GM23338 (cell line): ENCODE data around the gene RAP1GAP. TPM values are rescaled to one million over a fixed set of nuclear protein-coding genes. Genes with fewer than 3 reads are reported as not detected.

Experiments used
- ATAC-seq: fragments of 200-7000 bp; cut with Tn5 transposase; 3 replicates; pipeline ENCODE4 v1.9.1; 2020
- DNase-seq: peaks from one replicate; pipeline ENCODE4 v3.0.0-alpha.2; 2015; ENCODE audit warnings: low spot score
- H2AFZ ChIP-seq: fragments of 200-600 bp; sonication (generic); 2 replicates; pipeline ENCODE4 v1.8.0; 2016; ENCODE audit warnings: antibody characterized with exemption, mild to moderate bottlenecking, moderate library complexity
- H3F3A ChIP-seq: fragments of 200-600 bp; sonication (generic); replicated peaks from 2 replicates; pipeline ENCODE4 v1.8.0; 2017; ENCODE audit warnings: antibody characterized with exemption, mixed run types, low read depth
- H3K27ac ChIP-seq: fragments of 200-600 bp; sonication (generic); 2 replicates; pipeline ENCODE4 v1.6.1; 2016; ENCODE audit warnings: low read depth
- H3K27me3 ChIP-seq: fragments of 200-600 bp; sonication (generic); 2 replicates; pipeline ENCODE4 v1.8.0; 2016; ENCODE audit warnings: mild to moderate bottlenecking, mixed run types, moderate library complexity; ENCODE audit not compliant: insufficient read depth
- H3K36me3 ChIP-seq: fragments of 200-600 bp; sonication (generic); 2 replicates; pipeline ENCODE4 v1.8.0; 2016; ENCODE audit warnings: mild to moderate bottlenecking; ENCODE audit not compliant: insufficient read depth
- H3K4me1 ChIP-seq: fragments of 200-600 bp; sonication (generic); 2 replicates; pipeline ENCODE4 v1.8.0; 2016; ENCODE audit warnings: mild to moderate bottlenecking, moderate library complexity; ENCODE audit not compliant: insufficient read depth
- H3K4me2 ChIP-seq: fragments of 200-600 bp; sonication (generic); 2 replicates; pipeline ENCODE4 v1.7.1; 2017; ENCODE audit warnings: mixed run types
- H3K4me3 ChIP-seq: fragments of 200-600 bp; sonication (generic); 2 replicates; pipeline ENCODE4 v1.6.1; 2016; ENCODE audit warnings: mixed run types
- H3K79me2 ChIP-seq: fragments of 200-600 bp; sonication (generic); replicated peaks from 2 replicates; pipeline ENCODE4 v1.8.0; 2017; ENCODE audit warnings: mild to moderate bottlenecking; ENCODE audit not compliant: insufficient read depth
- H3K9me2 ChIP-seq: fragments of 200-600 bp; sonication (generic); 2 replicates; pipeline ENCODE4 v1.8.0; 2017; ENCODE audit not compliant: insufficient read depth
- H4K20me1 ChIP-seq: fragments of 200-600 bp; sonication (generic); replicated peaks from 2 replicates; pipeline ENCODE4 v1.8.0; 2017; ENCODE audit warnings: mild to moderate bottlenecking; ENCODE audit not compliant: insufficient read depth
- H3K27ac Mint-ChIP-seq: 2 replicates; pipeline ENCODE4 v1.8.0; 2020; ENCODE audit warnings: inconsistent platforms, mild to moderate bottlenecking, moderate library complexity, mixed read lengths
- H3K27me3 Mint-ChIP-seq: 3 replicates; pipeline ENCODE4 v1.8.0; 2022; ENCODE audit warnings: low read depth, mild to moderate bottlenecking, moderate library complexity, mixed read lengths, inconsistent platforms; ENCODE audit not compliant: insufficient read depth, poor library complexity
- H3K36me3 Mint-ChIP-seq: 3 replicates; pipeline ENCODE4 v1.8.0; 2021; ENCODE audit warnings: low read depth, mild to moderate bottlenecking, inconsistent platforms, moderate library complexity, mixed read lengths
- H3K4me1 Mint-ChIP-seq: 3 replicates; pipeline ENCODE4 v1.8.0; 2020; ENCODE audit warnings: mild to moderate bottlenecking, inconsistent platforms, mixed read lengths
- H3K4me3 Mint-ChIP-seq: 3 replicates; pipeline ENCODE4 v1.8.0; 2021; ENCODE audit warnings: moderate library complexity, mild to moderate bottlenecking, inconsistent platforms, mixed read lengths
- H3K9me3 Mint-ChIP-seq: 3 replicates; pipeline ENCODE4 v1.8.0; 2020; ENCODE audit warnings: moderate library complexity, mild to moderate bottlenecking, inconsistent platforms, mixed read lengths
- CTCF ChIP-seq, 2 experiments: fragments of 200-600 bp in 1 of 2; sonication (generic) in 1 of 2; conservative IDR thresholded peaks; 2 replicates each; pipeline versions ENCODE4 v1.5.1 to v1.6.1; 2016 to 2017; ENCODE audit warnings: antibody characterized with exemption in 2 of 2, low read depth in 2 of 2, mild to moderate bottlenecking in 2 of 2, moderate library complexity in 1 of 2
- EZH2phosphoT487 ChIP-seq: fragments of 200-600 bp; sonication (generic); IDR thresholded peaks from one replicate; pipeline ENCODE4 v1.8.1; 2018; ENCODE audit warnings: antibody characterized with exemption; ENCODE audit not compliant: unreplicated experiment
- JUNB ChIP-seq: IDR thresholded peaks from one replicate; pipeline ENCODE4 v1.6.1; 2016; ENCODE audit warnings: antibody characterized with exemption; ENCODE audit not compliant: unreplicated experiment
- NANOG ChIP-seq: IDR thresholded peaks from 2 replicates; pipeline ENCODE4 v1.6.1; 2016; ENCODE audit warnings: antibody characterized with exemption, borderline replicate concordance
- POLR2AphosphoS5 ChIP-seq: IDR thresholded peaks from 2 replicates; pipeline ENCODE4 v1.6.1; 2016; ENCODE audit warnings: antibody characterized with exemption, low read depth
- STAT1 ChIP-seq: IDR thresholded peaks from one replicate; pipeline ENCODE4 v1.6.1; 2016; ENCODE audit warnings: antibody characterized with exemption; ENCODE audit not compliant: unreplicated experiment
- ZNF114 ChIP-seq: fragments of 250-450 bp; sonication (Bioruptor Pico); IDR thresholded peaks from 2 replicates; pipeline ENCODE4 v1.5.0; 2020; ENCODE audit warnings: mild to moderate bottlenecking, moderate library complexity
- ZNF331 ChIP-seq: fragments of 250-450 bp; sonication (Bioruptor Pico); IDR thresholded peaks from 2 replicates; pipeline ENCODE4 v1.5.0; 2020; ENCODE audit warnings: low read depth, mild to moderate bottlenecking, moderate library complexity
- polyA plus RNA-seq: library from polyadenylated mRNA; unstranded; fragments of >200 nt; fragmentation: Nextera tagmentation; extraction: Ambion mirVana; gene quantifications from 2 replicates; pipeline ENCODE4 v1.2.1, GENCODE V29; 2016
- total RNA-seq: library from RNA; depleted of rRNA; stranded (reverse); fragments of >200 nt; shearing (Covaris generic); gene quantifications from 2 replicates; pipeline ENCODE4 v1.2.3, GENCODE V29; 2014
- TF ChIP-seq, protein P1 (sequence below): IDR thresholded peaks from 2 replicates; pipeline ENCODE4 v1.6.1; 2016; ENCODE audit warnings: antibody characterized with exemption
- TF ChIP-seq, protein P2 (sequence below): IDR thresholded peaks from one replicate; pipeline ENCODE4 v1.6.1; 2018; ENCODE audit warnings: antibody characterized with exemption; ENCODE audit not compliant: unreplicated experiment

The RAP1GAP gene
- total and polyA plus RNA-seq, 2 experiments from 2014 or later, result 4.3 to 6.6 TPM

GRCh38 chr1:21603177-21604138 is 65.7 kb downstream of the RAP1GAP start:
- Histone ChIP-seq H3K36me3 (no peaks in the 10 kb centered on the region), H4K20me1 (no peaks in the 10 kb centered on the region), H3K79me2 (no peaks in the 10 kb centered on the region), H3F3A (no peaks in the 10 kb centered on the region), H3K4me3 (no peak overlapping the region), H2AFZ (no peak overlapping the region), H3K27me3 (no peaks in the 10 kb centered on the region), H3K9me2 (no peaks in the 10 kb centered on the region), H3K4me2 (no peak overlapping the region), H3K4me1 (no peaks in the 10 kb centered on the region; the same call in 1 of the 2 replicates), H3K27ac (no peak overlapping the region)
- Mint-ChIP-seq H3K27me3 (peaks cover 19% of the 10 kb centered on the region), H3K4me1 (peaks cover 19% of the 10 kb centered on the region), H3K4me3 (no peak overlapping the region), H3K27ac (0 out of 2 replicates have a peak overlapping the region, but pooled peaks have one; percentile 5), H3K9me3 (no peaks in the 10 kb centered on the region; the same call in 2 of the 3 replicates), H3K36me3 (no peaks in the 10 kb centered on the region; the same call in 2 of the 3 replicates)
- ATAC-seq, result no peak
- TF ChIP-seq JUNB (no peak), POLR2AphosphoS5 (no peak), ZNF114 (no peak), EZH2phosphoT487 (no peak)
- DNase-seq, result no peak

GRCh38 chr1:21601278-21602048 is 67.7 kb downstream of the RAP1GAP start:
- Histone ChIP-seq H3K4me2 (no peak overlapping the region), H3K4me3 (no peak overlapping the region), H3K27me3 (no peaks in the 10 kb centered on the region), H3K9me2 (no peaks in the 10 kb centered on the region), H3K79me2 (no peaks in the 10 kb centered on the region), H3F3A (no peaks in the 10 kb centered on the region), H3K4me1 (no peaks in the 10 kb centered on the region; the same call in 1 of the 2 replicates), H4K20me1 (no peaks in the 10 kb centered on the region), H3K36me3 (no peaks in the 10 kb centered on the region), H2AFZ (no peak overlapping the region), H3K27ac (no peak overlapping the region)
- TF ChIP-seq, protein P1, sequence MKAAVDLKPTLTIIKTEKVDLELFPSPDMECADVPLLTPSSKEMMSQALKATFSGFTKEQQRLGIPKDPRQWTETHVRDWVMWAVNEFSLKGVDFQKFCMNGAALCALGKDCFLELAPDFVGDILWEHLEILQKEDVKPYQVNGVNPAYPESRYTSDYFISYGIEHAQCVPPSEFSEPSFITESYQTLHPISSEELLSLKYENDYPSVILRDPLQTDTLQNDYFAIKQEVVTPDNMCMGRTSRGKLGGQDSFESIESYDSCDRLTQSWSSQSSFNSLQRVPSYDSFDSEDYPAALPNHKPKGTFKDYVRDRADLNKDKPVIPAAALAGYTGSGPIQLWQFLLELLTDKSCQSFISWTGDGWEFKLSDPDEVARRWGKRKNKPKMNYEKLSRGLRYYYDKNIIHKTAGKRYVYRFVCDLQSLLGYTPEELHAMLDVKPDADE, result no peak
- TF ChIP-seq JUNB (no peak), NANOG (no peak), ZNF331 (no peak)
- no peak overlapping the region for H3K4me3 Mint-ChIP-seq
- H3K4me1 Mint-ChIP-seq, result peaks cover 9% of the 10 kb centered on the region
- ATAC-seq (no peak), DNase-seq (no peak)
- peaks cover 20% of the 10 kb centered on the region for H3K27me3 Mint-ChIP-seq
- H3K9me3 Mint-ChIP-seq, result no peaks in the 10 kb centered on the region; the same call in 2 of the 3 replicates
- H3K36me3 Mint-ChIP-seq, result no peaks in the 10 kb centered on the region
- H3K27ac Mint-ChIP-seq, result no peak overlapping the region

GRCh38 chr1:21599402-21599801 is 69.8 kb downstream of the RAP1GAP start:
- H3K4me2 ChIP-seq, result no peak overlapping the region
- peaks cover 5% of the 10 kb centered on the region; the same call in 2 of the 3 replicates for H3K4me1 Mint-ChIP-seq
- TF ChIP-seq POLR2AphosphoS5, result no peak
- TF ChIP-seq STAT1, result no peak
- no peak for TF ChIP-seq ZNF114
- TF ChIP-seq EZH2phosphoT487, result no peak
- no peak for TF ChIP-seq CTCF (conservative IDR thresholded peaks at IDR 0.05; ENCODE audit: low read depth in 2 of 2)
- no peak for TF ChIP-seq ZNF331
- TF ChIP-seq, protein P2, sequence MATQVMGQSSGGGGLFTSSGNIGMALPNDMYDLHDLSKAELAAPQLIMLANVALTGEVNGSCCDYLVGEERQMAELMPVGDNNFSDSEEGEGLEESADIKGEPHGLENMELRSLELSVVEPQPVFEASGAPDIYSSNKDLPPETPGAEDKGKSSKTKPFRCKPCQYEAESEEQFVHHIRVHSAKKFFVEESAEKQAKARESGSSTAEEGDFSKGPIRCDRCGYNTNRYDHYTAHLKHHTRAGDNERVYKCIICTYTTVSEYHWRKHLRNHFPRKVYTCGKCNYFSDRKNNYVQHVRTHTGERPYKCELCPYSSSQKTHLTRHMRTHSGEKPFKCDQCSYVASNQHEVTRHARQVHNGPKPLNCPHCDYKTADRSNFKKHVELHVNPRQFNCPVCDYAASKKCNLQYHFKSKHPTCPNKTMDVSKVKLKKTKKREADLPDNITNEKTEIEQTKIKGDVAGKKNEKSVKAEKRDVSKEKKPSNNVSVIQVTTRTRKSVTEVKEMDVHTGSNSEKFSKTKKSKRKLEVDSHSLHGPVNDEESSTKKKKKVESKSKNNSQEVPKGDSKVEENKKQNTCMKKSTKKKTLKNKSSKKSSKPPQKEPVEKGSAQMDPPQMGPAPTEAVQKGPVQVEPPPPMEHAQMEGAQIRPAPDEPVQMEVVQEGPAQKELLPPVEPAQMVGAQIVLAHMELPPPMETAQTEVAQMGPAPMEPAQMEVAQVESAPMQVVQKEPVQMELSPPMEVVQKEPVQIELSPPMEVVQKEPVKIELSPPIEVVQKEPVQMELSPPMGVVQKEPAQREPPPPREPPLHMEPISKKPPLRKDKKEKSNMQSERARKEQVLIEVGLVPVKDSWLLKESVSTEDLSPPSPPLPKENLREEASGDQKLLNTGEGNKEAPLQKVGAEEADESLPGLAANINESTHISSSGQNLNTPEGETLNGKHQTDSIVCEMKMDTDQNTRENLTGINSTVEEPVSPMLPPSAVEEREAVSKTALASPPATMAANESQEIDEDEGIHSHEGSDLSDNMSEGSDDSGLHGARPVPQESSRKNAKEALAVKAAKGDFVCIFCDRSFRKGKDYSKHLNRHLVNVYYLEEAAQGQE, result no peak

More at GRCh38 chr1:21599402-21599801, 69.8 kb downstream of the RAP1GAP start:
- Histone ChIP-seq H4K20me1 (no peaks in the 10 kb centered on the region), H3K27ac (no peak overlapping the region), H3K27me3 (no peaks in the 10 kb centered on the region), H3K36me3 (no peaks in the 10 kb centered on the region), H3K4me1 (no peaks in the 10 kb centered on the region; the same call in 1 of the 2 replicates), H3K4me3 (no peak overlapping the region), H2AFZ (no peak overlapping the region), H3K9me2 (no peaks in the 10 kb centered on the region), H3K79me2 (no peaks in the 10 kb centered on the region), H3F3A (no peaks in the 10 kb centered on the region)
- no peaks in the 10 kb centered on the region; the same call in 2 of the 3 replicates for H3K9me3 Mint-ChIP-seq
- no peak overlapping the region for H3K27ac Mint-ChIP-seq
- no peaks in the 10 kb centered on the region for H3K36me3 Mint-ChIP-seq
- DNase-seq, result no peak
- peaks cover 24% of the 10 kb centered on the region for H3K27me3 Mint-ChIP-seq
- no peak for ATAC-seq
- H3K4me3 Mint-ChIP-seq, result no peak overlapping the region
